ENCODE data around the gene TENM3.

DNA sequence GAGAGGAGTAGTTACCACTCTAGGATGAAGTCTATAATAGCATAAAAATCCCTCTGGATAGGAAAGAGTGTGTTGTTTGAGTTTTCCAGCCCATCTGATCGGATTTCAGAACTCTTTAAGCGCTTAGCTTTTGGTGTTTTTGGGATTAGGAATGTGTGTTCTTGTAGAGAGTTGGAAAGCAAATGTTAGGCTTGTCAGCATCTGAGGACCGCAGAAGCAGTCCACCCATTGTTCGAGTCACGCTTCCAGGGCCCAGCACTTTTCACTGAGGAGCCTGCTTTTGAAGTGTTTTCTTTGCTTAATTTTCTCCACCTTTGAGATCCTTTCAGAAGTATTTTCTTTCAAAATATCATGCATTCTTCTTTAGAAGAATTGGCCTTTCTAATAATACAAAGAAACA is 306.2 kb downstream of the TENM3 start:
- TF ChIP-seq, protein P1, sequence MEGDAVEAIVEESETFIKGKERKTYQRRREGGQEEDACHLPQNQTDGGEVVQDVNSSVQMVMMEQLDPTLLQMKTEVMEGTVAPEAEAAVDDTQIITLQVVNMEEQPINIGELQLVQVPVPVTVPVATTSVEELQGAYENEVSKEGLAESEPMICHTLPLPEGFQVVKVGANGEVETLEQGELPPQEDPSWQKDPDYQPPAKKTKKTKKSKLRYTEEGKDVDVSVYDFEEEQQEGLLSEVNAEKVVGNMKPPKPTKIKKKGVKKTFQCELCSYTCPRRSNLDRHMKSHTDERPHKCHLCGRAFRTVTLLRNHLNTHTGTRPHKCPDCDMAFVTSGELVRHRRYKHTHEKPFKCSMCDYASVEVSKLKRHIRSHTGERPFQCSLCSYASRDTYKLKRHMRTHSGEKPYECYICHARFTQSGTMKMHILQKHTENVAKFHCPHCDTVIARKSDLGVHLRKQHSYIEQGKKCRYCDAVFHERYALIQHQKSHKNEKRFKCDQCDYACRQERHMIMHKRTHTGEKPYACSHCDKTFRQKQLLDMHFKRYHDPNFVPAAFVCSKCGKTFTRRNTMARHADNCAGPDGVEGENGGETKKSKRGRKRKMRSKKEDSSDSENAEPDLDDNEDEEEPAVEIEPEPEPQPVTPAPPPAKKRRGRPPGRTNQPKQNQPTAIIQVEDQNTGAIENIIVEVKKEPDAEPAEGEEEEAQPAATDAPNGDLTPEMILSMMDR (IDR thresholded peaks at IDR 0.05; ENCODE audit: low read depth, low read length, poor library complexity, severe bottlenecking): no peak
- TF ChIP-seq EZH2phosphoT487 (IDR thresholded peaks at IDR 0.05; ENCODE audit: borderline replicate concordance, low read length): no peak
